Psoas muscle (tissue), 8 donors: Measurements from ENCODE around the gene SHBG. TPM values are rescaled to one million over a fixed set of nuclear protein-coding genes. Genes with fewer than 3 reads are reported as not detected.

ENCODE experiments used
- ATAC-seq, 4 donors: fragments of 200-7000 bp; cut with Tn5 transposase; one replicate each; pipeline ENCODE4 v1.9.1; 2020; ENCODE audit warnings: moderate library complexity in 3 of 4, mild to moderate bottlenecking in 2 of 4
- DNase-seq, 2 donors: peaks; one replicate each; pipeline ENCODE4 v3.0.0-alpha.2; 2020
- H3K27ac ChIP-seq: fragments of 200-600 bp; one replicate; pipeline ENCODE4 v1.8.0; 2022
- H3K27me3 ChIP-seq, 3 donors: fragments of 200-600 bp in 1 of 3; one replicate each; pipeline versions ENCODE4 v1.6.1 to v1.8.0; 2013 to 2022; ENCODE audit warnings: low read length in 2 of 3, mild to moderate bottlenecking in 2 of 3, moderate library complexity in 1 of 3; ENCODE audit not compliant: insufficient read depth in 3 of 3
- H3K36me3 ChIP-seq, 2 donors: fragments of 200-600 bp in 1 of 2; one replicate each; pipeline versions ENCODE4 v1.6.1 to v1.8.0; 2013 to 2022; ENCODE audit warnings: low read depth in 1 of 2, mild to moderate bottlenecking in 1 of 2, moderate library complexity in 1 of 2; ENCODE audit not compliant: insufficient read depth in 1 of 2
- H3K4me1 ChIP-seq: fragments of 200-600 bp; one replicate; pipeline ENCODE4 v1.8.0; 2022
- H3K4me3 ChIP-seq: fragments of 200-600 bp; one replicate; pipeline ENCODE4 v1.8.0; 2022; ENCODE audit warnings: mild to moderate bottlenecking
- H3K9me3 ChIP-seq: fragments of 200-600 bp; one replicate; pipeline ENCODE4 v1.8.0; 2022
- WGBS, 3 donors: extraction: QIAGEN DNeasy Blood & Tissue Kit; methylation state at CpG; one replicate each; pipeline versions ENCODE4 v1.1.6 to v1.1.7; 2013; 5-methylcytosine and 5-hydroxymethylcytosine counted together
- intact Hi-C, 2 donors: fragments of 100-400 bp; cut with DNase I; formaldehyde crosslinking; loops; one replicate each; pipeline versions ENCODE4 v1.11.0 to v1.14.2; 2022
- polyA plus RNA-seq, 3 donors: library from polyadenylated mRNA; stranded (reverse); fragments of 200-250 nt; gene quantifications; one replicate each; pipeline ENCODE4 v1.2.3, GENCODE V29; 2013
- total RNA-seq, 4 donors: library from RNA; stranded (reverse); fragmentation: NEBNext Ultra II Directional in 2 of 4; extraction: Animal tissue kit (Norgen Biotek cat#: 25700) in 2 of 4; gene quantifications; one replicate each; pipeline versions ENCODE4 v1.2.1 to v1.2.4, GENCODE V29; 2021 to 2023
- TF ChIP-seq, protein P1 (sequence below): fragments of 200-600 bp; IDR thresholded peaks from one replicate; pipeline ENCODE4 v1.8.0; 2022; ENCODE audit warnings: antibody characterized with exemption
- donor health status: healthy with polysubstance abuse.
- donor health status: DM: no; HTN: no; CAD: no; lungs with moderate emphysema.
- donor health status: Bipolar disorder and iron deficiency.
- donor health status: healthy.
- donor health status: DM: yes; HTN: yes; CAD: no.
- donor health status: DM: no; HTN: no; CAD: no.
- donor health status: DM: no; HTN: no; CAD: no.
- donor health status: DM: yes; HTN: yes; CAD: no.

SHBG gene
- total and polyA plus RNA-seq, 7 donors: 0.19 to 1.6 (median 0.46) TPM

DNA sequence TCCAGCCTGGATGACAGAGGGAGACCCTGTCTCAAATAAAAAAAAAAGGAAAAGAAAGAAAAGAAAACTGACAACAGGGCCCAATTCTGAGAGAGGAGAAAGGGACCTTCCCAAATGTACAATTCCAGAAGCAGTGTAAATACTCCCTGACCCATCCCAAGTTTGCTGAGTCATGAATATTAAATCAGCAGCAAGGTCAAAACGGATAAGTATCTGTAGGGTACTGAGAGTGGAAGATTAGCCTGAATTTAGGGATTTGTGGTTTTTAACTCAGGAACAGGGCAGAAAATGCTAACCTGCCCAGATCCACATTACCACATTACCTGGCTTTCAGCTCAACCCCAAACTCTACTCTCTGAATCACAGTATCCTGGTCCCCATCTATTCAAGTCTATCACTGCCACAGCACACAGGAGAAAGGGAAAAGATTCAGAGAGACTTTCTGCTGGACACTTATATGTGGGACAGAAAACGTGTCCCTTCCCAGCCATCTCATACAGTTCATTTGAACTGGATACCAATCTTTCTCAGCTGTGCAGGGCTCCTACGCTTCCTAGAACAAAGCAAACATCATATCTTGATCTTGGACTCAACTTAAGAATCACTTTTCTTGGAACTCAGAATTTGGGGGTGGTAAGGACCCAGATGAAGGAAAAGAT is 18.2 kb upstream of the SHBG start:
- H3K36me3 ChIP-seq: peaks cover 0 to 19% of the 10 kb centered on the region in 2 donors
- no peaks in the 10 kb centered on the region for H3K9me3 ChIP-seq
- WGBS, 3 donors: 60 to 65% (median 60%) methylated on average over 3 of the region's 3 CpGs
- peak overlapping the region; percentile 95 for H3K27ac ChIP-seq
- H3K4me3 ChIP-seq: peak overlapping the region; percentile 94
- DNase-seq (no peak), ATAC-seq (no peak)
- peaks cover 41% of the 10 kb centered on the region for H3K4me1 ChIP-seq
- TF ChIP-seq, protein P1, sequence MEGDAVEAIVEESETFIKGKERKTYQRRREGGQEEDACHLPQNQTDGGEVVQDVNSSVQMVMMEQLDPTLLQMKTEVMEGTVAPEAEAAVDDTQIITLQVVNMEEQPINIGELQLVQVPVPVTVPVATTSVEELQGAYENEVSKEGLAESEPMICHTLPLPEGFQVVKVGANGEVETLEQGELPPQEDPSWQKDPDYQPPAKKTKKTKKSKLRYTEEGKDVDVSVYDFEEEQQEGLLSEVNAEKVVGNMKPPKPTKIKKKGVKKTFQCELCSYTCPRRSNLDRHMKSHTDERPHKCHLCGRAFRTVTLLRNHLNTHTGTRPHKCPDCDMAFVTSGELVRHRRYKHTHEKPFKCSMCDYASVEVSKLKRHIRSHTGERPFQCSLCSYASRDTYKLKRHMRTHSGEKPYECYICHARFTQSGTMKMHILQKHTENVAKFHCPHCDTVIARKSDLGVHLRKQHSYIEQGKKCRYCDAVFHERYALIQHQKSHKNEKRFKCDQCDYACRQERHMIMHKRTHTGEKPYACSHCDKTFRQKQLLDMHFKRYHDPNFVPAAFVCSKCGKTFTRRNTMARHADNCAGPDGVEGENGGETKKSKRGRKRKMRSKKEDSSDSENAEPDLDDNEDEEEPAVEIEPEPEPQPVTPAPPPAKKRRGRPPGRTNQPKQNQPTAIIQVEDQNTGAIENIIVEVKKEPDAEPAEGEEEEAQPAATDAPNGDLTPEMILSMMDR: no peak
- intact Hi-C loops: no loop called here
- H3K27me3 ChIP-seq: no peaks in the 10 kb centered on the region

DNA sequence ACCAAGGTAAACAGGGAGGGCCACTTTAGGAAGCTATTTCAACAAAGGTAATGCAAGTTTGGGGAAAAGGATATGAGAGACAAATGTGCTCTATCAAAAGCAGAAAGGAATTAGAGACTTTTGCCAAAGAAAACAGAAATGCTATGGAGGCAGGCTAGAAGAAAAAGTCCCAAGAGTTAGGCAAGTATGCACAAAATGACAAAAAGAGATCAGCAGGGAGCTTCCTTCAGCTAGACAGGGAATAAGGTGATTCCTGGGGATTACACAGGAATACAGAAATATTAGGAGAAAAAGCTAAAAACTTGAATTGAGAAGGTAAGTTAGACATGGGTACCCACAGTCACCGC is 17.7 kb upstream of the SHBG start:
- intact Hi-C loops: no loop called here
- H3K27me3 ChIP-seq: no peaks in the 10 kb centered on the region
- H3K4me3 ChIP-seq: peak overlapping the region; percentile 94
- TF ChIP-seq, protein P1: no peak
- H3K9me3 ChIP-seq: no peaks in the 10 kb centered on the region
- peaks cover 36% of the 10 kb centered on the region for H3K4me1 ChIP-seq
- DNase-seq (no peak), ATAC-seq (no peak)
- WGBS, 3 donors: 94 to 100% (median 98%) methylated on average over 1 of the region's 1 CpG
- peaks cover 0 to 19% of the 10 kb centered on the region in 2 donors for H3K36me3 ChIP-seq
- peak overlapping the region; percentile 95 for H3K27ac ChIP-seq

DNA sequence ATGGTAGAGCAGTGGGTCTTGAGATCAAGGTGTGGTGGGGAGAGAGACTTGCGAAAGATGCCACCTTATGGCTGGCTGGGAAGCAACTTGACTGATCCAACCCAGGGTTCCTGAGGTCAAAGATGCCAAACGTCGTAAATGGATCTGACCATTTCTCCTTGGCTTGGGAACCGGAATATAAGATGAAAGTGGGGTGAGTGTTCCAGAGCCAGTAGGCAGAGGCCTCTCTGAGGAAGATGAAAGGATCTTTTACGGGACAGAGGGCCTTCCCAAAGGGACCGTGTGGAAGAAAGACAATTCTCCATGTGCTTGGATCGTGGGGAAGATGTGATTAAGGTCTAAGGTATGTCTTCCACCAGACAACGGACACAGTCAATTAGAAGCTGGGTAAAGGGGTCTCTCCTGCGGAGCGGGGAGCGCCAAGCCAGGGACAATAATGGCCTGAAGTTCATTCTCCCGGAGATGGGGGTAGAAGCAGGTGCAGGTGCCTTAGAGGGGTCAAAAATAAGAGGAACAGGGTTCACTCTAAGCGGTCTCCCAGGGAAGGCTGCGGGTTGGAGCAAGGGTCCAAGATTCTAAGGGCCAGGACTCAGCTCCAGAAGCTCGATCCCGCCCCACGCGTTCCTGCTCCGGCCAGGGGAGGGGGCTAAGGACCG is 16.0 kb upstream of the SHBG start:
- TF ChIP-seq, protein P1: no peak
- intact Hi-C loops: loop anchor here in 1 of 2 donors (1.0 kb wide), 1 partner anchor 35 kb away; the partner anchor contains the start of gene CD68
- H3K4me1 ChIP-seq: peaks cover 36% of the 10 kb centered on the region

DNA sequence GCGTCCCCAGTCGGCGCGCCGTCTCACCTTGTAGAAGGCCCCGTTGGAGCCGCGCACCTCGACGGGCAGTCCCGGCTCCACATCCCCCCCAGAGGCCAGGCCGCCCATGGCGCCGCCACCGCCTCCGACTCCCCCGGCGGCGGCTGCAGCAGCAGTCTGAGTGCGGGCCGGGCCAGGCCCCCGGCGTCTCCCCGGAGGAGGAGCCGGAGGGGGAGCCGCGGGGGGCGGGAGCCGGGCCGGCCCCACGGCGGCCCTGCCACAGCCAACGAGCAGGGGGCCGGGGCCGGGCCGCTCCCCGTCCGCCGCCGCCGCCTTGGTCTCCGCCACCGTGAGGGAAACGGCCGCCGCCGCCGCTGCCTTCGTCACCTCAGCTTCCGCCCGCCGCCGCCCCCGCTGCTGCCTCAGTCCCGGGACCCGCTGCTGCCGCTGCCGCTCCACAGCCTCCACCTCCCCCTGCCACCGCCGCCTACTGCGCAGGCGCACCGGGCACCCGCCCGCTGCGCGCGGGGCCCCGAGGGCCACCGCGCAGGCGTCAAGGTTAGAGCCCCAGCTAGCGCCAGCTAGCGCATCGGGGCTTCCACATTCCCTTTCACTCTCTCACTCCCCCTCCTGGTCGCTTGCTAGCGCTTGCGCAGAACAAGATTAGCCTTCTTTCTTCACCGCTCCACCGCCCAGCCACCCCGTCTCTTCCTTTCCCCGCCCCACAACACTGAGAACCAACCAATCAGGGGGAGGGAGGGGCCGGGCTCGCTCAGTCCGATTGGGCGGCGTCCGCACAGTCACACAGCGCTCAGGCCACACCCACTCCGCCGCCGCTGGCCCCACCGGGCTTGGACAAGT is 15.3 kb upstream of the SHBG start, which contains the start of gene FXR2:
TSS of gene FXR2 (minus strand) at position 473 of the 840 bp plus-strand sequence. CDS start at position 108, 365 bp downstream.
- H3K4me3 ChIP-seq: peak within 1 kb of the TSS; percentile 94
- TF ChIP-seq, protein P1: peak; percentile 45
- H3K36me3 ChIP-seq: peaks cover 0 to 15% of the 10 kb centered on the region in 2 donors
- peaks cover 33% of the 10 kb centered on the region for H3K4me1 ChIP-seq
- no peaks in the 10 kb centered on the region for H3K27me3 ChIP-seq
- intact Hi-C loops: loop anchor here in 1 of 2 donors (1.0 kb wide), 1 partner anchor 35 kb away; the partner anchor contains the start of gene CD68
- 0 to 1% (median 0%) methylated on average over 56 to 93 of the region's 93 CpGs for WGBS, 3 donors
- H3K27ac ChIP-seq: peak within 1 kb of the TSS; percentile 95
- peak; percentile 100 for DNase-seq
- no peaks in the 10 kb centered on the region for H3K9me3 ChIP-seq
- ATAC-seq: peak; percentile 94 to 97 (median 96)

More for the DNA sequence above, 16.0 kb upstream of the SHBG start:
- 4 to 6% (median 5%) methylated on average over 20 of the region's 20 CpGs for WGBS, 3 donors
- no peaks in the 10 kb centered on the region for H3K27me3 ChIP-seq
- no peak for DNase-seq
- peaks cover 0 to 15% of the 10 kb centered on the region in 2 donors for H3K36me3 ChIP-seq
- peak in 1 of 4 donors; percentile 5 for ATAC-seq
- H3K9me3 ChIP-seq: no peaks in the 10 kb centered on the region
- H3K4me3 ChIP-seq: peak overlapping the region; percentile 94
- peak overlapping the region; percentile 95 for H3K27ac ChIP-seq
